Tongue (tissue), 2 donors: ENCODE data around the gene TNRC6A. TPM values are rescaled to one million over a fixed set of nuclear protein-coding genes. Genes with fewer than 3 reads are reported as not detected.
"Not testable (repeated sequence)": the region's sequence is repeated elsewhere in the genome, so short reads cannot be mapped to it uniquely, and the experiment has no call there.

Experiments
- DNase-seq: peaks from one replicate; pipeline ENCODE4 v3.0.0-alpha.2; 2015
- total RNA-seq: library from RNA; depleted of rRNA; stranded (reverse); fragments of >200 nt; gene quantifications from one replicate; pipeline ENCODE4 v1.2.3, GENCODE V29; 2014

The TNRC6A gene
- total RNA-seq, 1 donor from 2014 or later = 60.9 TPM

DNA sequence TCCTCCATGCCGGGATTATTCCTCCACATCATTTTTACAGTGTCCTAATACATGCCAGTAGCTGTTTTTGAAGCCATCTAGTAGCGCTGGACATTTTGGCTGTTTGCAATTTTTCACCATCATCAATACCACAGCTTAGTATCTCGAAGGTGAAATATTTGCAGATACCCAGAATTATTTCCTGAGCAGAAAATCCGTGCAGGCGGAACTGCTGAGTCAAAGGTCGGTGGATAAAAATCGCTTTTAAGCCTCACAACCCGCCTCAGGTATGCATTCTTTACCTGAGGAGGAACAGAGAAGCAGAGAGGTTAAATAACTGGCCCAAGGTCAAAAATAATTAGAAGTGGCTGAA, 584 bp upstream of the TNRC6A start:
- no peak for DNase-seq

GRCh38 chr16:24729951-24730815, 732 bp downstream of the TNRC6A start:
- peak; percentile 40 for DNase-seq

DNA sequence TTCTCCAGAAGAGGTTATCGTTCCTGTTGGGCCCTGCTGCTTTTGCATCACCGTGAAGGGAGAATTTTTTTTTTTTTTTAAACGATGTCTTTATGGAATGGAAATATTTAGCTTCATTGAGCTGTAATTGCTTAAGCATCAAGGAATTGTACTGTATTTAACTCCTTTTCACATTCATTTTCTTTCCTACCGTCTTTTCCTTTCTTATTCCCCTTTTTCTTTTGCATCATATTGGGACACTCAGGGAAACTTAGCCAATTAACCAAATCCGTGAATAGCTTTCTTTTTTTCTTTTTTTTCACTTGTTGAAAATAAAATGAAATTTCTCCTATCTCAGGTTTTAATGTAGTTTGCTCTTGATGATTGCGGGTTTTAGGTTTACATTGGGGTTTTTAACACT, 1.5 kb downstream of the TNRC6A start:
- DNase-seq = no peak

GRCh38 chr16:24731722-24732419, 2.4 kb downstream of the TNRC6A start:
- DNase-seq = no peak

- DNase-seq = no peak
These were observed 4.9 kb downstream of the TNRC6A start for GRCh38 chr16:24734382-24734781.

DNA sequence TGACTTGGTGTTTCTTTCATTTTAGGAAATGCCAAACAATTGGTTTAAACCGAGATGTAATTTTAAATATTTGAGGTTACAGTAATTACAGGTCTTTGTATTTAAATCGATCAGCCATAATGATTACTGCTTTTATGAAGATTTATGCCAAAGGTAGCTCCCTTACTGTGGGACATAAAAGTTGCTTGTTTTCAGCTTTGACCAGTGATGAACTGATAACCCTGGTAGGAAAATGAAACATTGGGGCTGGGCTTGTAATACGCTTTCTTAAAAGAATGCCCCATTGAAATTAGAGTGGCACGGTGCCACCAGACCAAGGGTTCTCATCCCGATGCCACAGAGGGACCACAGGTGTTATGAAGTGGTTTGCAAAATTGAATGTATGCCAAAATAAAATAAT, 7.3 kb downstream of the TNRC6A start:
- DNase-seq = no peak

GRCh38 chr16:24737391-24737871, 8.0 kb downstream of the TNRC6A start:
- no peak for DNase-seq

- DNase-seq = no peak
These were observed 8.6 kb downstream of the TNRC6A start for GRCh38 chr16:24737916-24738594.

DNA sequence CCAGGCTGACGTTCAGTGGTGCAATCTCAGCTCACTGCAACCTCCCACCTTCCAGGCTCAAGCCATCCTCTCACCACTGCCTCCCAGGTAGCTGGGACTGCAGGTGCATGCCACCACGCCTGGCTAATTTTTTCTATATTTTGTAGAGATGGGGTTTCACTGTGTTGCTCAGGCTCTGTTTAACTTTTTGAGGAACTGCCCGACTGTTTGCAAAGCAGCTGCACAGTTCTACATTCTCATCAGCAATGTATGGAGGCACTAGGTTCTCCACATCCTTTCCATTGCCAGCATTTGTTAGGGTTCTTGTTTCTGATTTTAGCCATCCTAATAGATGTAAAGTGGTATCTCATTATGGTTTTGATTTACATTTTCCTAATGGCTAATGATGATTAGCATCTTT, 9.4 kb downstream of the TNRC6A start:
- no peak for DNase-seq

GRCh38 chr16:24741862-24742261, 12.4 kb downstream of the TNRC6A start:
- no peak for DNase-seq

GRCh38 chr16:24742610-24743009, 13.2 kb downstream of the TNRC6A start:
- DNase-seq = not testable (repeated sequence)

DNA sequence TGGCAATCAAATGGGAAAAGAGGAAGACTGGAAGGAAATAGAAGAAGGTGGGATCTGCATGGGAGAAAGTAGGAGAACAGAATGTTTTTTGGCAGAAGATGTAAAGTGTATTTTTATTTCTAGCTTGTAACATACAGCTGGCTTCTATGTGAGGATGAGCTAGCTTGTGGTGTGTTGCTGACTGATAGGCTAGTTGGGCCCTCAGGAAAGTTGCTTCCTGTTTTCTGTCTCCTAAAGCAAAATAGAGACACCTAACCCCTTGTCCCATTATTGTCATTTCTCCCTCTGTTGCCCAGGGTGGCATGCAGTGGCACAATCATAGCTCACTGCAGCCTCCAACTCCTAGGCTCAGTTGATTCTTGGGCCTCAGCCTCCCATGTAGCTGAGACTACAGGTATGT, 15.9 kb downstream of the TNRC6A start:
- DNase-seq = no peak

DNA sequence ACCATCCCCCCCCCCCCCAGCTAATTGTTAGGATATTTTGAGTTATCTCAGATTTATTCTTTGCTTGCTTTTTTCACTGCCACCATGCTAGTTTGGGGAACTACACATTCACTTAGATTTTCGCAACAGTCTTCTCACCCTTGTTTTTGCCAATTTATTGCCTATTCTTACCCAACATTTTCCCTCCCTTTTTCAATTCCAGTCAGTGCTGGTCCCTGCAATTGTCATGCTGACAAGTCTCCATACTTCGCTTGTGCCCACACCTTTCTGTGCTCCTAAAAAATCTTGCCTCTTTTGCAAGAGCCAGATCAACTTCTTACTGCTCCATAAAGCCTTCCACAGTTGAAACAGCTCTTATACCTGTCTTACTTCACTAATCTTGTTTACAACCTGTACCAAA, 16.3 kb downstream of the TNRC6A start:
- no peak for DNase-seq

- DNase-seq = no peak
These were observed 18.0 kb downstream of the TNRC6A start for GRCh38 chr16:24747441-24747840.

- no peak for DNase-seq
These were observed 18.8 kb downstream of the TNRC6A start for GRCh38 chr16:24748242-24748641.

DNA sequence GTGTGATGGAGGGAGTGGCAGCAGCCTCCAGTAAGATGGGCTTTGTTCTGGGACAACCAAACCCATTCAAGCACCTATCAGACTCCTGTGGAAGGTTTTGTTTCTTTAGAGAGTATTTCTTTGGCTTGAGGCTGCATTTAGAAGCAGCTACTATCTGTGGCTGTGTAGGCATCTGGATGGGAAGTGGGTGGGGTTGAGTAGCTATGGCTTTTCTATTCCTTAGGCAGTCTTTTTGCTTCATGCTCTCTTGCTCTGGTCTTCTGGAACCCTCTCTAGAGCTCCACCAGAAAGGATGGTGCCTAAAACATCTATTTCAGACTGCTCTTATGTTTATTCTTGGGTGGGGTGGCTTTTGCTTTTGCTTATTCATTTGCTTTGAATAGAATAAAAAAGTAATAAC, 19.9 kb downstream of the TNRC6A start:
- no peak for DNase-seq

GRCh38 chr16:24749872-24750271, 20.4 kb downstream of the TNRC6A start:
- DNase-seq = not testable (repeated sequence)

GRCh38 chr16:24753000-24753399, 23.5 kb downstream of the TNRC6A start:
- no peak for DNase-seq

DNA sequence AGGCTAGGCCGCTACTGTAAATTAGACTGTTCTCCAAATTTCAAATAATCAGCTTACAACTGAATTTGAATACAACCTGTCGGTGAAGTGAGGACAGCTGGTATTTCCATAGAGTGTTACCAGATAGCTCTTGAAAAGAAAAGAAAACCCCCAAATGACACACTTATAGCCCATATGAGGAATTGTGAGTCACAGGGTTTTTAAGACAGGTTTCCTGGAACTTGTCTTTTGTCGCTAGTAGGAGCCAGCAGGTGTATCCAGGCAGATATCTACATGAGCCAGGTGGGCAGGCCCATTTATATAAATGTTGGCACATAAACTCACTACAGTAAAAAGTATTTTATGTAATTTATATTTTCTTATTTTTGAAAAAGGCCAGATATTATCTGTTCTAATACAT, 24.0 kb downstream of the TNRC6A start:
- DNase-seq = no peak

DNA sequence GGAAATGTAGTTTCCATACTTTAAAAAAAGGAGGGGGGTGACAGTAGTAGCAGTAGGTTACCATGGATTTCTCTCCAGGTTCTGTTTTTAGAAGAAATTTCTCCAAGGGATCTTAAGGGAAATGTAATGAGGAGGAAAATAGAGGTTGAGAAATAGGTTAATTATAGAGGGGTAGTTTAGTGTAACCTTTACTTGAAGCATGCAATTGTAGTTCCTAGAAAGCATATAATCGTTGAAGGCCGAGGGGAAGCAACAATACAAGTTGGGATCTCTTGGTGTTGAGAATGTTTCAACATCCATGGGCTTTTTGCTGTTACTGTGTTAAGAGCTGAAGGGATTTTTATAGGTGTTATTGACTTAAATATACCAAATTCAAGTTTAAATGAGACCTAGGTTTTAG, 25.1 kb downstream of the TNRC6A start:
- no peak for DNase-seq

DNA sequence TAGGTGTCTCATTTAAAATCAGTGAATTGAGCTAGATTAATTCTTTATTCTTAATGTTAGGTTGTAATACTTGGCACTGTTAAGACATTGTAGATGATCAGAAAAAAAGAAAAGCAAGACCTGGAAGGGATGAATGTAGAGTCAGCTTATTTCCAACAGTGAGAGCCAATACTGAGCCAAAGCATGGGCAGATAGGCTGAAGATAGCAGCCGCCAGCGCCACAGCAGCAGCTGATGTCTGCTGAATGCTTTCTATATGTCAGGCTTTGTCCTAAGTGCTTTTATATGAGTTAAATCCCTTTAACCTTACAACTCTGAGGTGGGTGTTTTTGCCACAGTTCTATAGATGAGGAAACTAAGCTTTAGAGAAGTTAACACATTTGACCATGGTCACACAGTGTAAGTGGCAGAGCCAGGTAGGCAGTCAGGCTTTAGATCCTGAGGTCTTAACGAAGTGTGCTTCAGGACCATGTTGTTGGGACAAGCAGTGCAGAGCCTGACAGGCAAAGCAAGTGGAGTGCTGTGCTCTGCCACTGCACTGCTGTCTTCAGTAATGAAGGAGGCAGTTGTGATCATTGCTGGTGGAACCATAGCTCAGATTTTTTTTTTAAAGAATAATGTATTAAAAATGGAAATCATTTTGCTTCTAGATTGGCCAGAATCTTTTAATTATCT, 25.9 kb downstream of the TNRC6A start:
- DNase-seq = no peak

DNA sequence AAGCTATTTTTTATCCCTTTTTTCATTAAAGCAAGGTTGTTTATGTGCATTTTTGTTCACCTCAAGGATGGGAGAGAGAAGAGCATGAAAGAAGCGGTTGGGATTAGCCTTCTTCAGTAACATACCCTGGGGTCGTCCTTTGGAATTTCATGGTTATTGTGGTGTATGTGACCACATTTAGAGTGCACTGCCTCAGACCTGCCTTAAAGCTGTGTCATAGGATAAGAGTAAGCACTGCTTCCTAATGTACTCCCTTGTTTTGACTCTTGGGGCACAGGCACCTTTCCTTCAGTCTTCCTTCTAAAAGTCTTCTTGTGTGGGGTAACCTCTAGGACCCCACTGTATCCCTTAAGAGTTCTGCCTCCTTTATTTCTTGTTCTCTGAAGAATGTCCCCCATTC, 28.9 kb downstream of the TNRC6A start:
- DNase-seq = no peak

- DNase-seq = no peak
These were observed 29.6 kb downstream of the TNRC6A start for GRCh38 chr16:24759006-24759405.
